Measurements from ENCODE around the gene CA5A. TPM values are rescaled to one million over a fixed set of nuclear protein-coding genes. Genes with fewer than 3 reads are reported as not detected.

Gene CA5A
- total RNA-seq, 1 experiment from 2014 or later: not detected

DNA sequence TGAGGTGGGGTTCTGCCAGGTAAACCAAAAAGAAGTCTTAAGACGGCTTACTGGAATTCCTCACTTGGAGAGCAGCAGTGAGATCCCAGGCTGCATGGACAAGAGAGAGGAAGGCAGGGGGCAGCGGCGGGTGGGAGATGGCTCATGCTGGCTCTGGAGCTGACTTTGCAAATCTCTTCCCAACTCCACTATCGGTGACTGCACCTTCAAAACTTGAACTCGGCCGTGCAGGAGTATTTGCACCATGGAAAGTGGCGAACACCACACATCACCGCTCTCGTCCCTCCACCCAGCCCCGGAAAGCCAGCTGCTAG is 16.7 kb downstream of the CA5A start:
- BruUV-seq (replicated peaks): no TSS peak
- ATAC-seq: no peak
- TF ChIP-seq POLR2AphosphoS5 (IDR thresholded peaks at IDR 0.05; ENCODE audit: low read depth, low read length): no peak
- no peak for TF ChIP-seq CEBPB (IDR thresholded peaks at IDR 0.05; ENCODE audit: low read depth)
- TF ChIP-seq SIN3A (IDR thresholded peaks at IDR 0.05; ENCODE audit: low read depth): no peak
- TF ChIP-seq RAD21 (IDR thresholded peaks at IDR 0.05; ENCODE audit: low read depth): no peak
- no peak for TF ChIP-seq YY1 (IDR thresholded peaks at IDR 0.05; ENCODE audit: extremely low read depth, insufficient replicate concordance, low read depth, low read length)
- no peak for TF ChIP-seq EZH2phosphoT487 (IDR thresholded peaks at IDR 0.05; ENCODE audit: borderline replicate concordance)
- H3K4me2 ChIP-seq (ENCODE audit: low read length): no peak overlapping the region
- no peak overlapping the region for H2AFZ ChIP-seq (ENCODE audit: low read depth, low read length, poor library complexity, severe bottlenecking)
- no peaks in the 10 kb centered on the region for H3K36me3 ChIP-seq (ENCODE audit: control insufficient read depth in 1 of 2, insufficient read depth in 2 of 2, low read length in 2 of 2)
- no peak overlapping the region for H3K4me3 ChIP-seq (replicated peaks in 1 of 2; ENCODE audit: low read depth in 1 of 2, low read length in 2 of 2)
- no peaks in the 10 kb centered on the region for H3K27me3 ChIP-seq (ENCODE audit: insufficient read depth, low read length)
- no peak overlapping the region for H3K9ac ChIP-seq (ENCODE audit: low read length)
- no peaks in the 10 kb centered on the region for H4K20me1 ChIP-seq (ENCODE audit: insufficient read depth)
- no peaks in the 10 kb centered on the region for H3K9me3 ChIP-seq (ENCODE audit: control insufficient read depth in 1 of 2, insufficient read depth in 1 of 2, low read depth in 1 of 2, low read length in 2 of 2)
- H3K4me1 ChIP-seq (ENCODE audit: control insufficient read depth in 1 of 2, insufficient read depth in 2 of 2, low read length in 2 of 2): peaks cover 0 to 6% of the 10 kb centered on the region in 2 experiments; a peak in 1 of 4 replicates
- H3K27ac ChIP-seq (ENCODE audit: low read depth, low read length): no peak overlapping the region
- ChIA-PET CTCF (no interaction called here), RAD21 (ENCODE audit: low non-redundant PET in 1 of 2, low total read pairs in 2 of 2, uncharacterized antibody in 2 of 2, unreplicated experiment in 2 of 2) (no interaction called here), POLR2A (no interaction called here)
- DNase-seq (ENCODE audit: low read depth, low spot score): no peak
- no peaks in the 10 kb centered on the region for H3K9me2 ChIP-seq (ENCODE audit: insufficient read depth)
- H3K79me2 ChIP-seq (ENCODE audit: insufficient read depth, low read length): no peaks in the 10 kb centered on the region
- intact Hi-C loops (cut with micrococcal nuclease): no loop called here

DNA sequence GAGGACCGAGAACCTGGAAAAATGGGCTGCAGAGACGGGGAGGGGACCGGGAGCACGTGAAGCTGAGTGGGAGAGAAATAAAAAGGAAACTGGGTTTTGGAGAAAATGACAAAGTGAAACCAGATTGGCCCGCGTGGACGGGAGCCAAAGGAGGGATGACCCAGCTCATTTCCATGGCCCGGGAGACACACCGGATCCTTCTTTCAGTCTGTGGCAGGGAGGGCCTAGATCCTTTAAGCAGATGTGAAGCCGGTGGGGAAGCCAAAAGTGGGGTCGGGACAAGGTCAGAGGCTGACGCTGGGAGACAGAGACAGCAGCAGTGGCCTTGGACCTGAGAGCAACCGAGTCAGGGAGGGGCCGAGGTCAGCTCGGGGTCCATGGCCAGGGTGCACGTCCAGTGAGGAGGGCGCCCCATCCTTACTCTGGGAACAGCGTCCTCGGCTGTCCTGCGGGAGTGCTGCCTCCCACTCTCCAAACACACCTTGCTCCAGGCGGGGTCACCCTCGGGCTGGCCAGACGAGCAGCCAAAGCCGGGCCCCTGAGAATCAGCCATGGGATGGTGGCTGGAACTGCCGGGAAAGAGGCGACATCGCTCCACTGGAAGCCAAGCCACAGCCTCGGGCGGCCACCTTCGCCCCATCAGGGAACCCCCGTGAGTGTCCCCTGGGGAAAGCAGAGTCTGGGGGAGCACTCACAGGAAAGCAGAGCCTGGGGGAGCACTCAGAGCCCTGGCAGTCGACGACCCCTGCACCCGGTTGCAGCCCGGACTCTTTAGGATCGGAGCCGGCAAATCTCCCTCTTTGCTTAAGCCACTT is 17.3 kb downstream of the CA5A start:
- no peak for TF ChIP-seq YY1 (IDR thresholded peaks at IDR 0.05; ENCODE audit: extremely low read depth, insufficient replicate concordance, low read depth, low read length)
- no peak for TF ChIP-seq POLR2AphosphoS5 (IDR thresholded peaks at IDR 0.05; ENCODE audit: low read depth, low read length)
- no peak for TF ChIP-seq ZNF274 (IDR thresholded peaks at IDR 0.05; ENCODE audit: low read depth, low read length)
- no peak for TF ChIP-seq RAD21 (IDR thresholded peaks at IDR 0.05; ENCODE audit: low read depth)
- TF ChIP-seq ELF1 (IDR thresholded peaks at IDR 0.05; ENCODE audit: borderline replicate concordance, low read depth): no peak
- no peak for TF ChIP-seq CEBPB (IDR thresholded peaks at IDR 0.05; ENCODE audit: low read depth)
- TF ChIP-seq, protein P1, sequence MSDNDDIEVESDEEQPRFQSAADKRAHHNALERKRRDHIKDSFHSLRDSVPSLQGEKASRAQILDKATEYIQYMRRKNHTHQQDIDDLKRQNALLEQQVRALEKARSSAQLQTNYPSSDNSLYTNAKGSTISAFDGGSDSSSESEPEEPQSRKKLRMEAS (IDR thresholded peaks at IDR 0.05): no peak
- no peak for TF ChIP-seq SP1 (IDR thresholded peaks at IDR 0.05; ENCODE audit: low read depth)
- no peak for DNase-seq (ENCODE audit: low read depth, low spot score)
- Histone ChIP-seq H3K27me3 (ENCODE audit: insufficient read depth, low read length) (no peaks in the 10 kb centered on the region), H3K9me2 (ENCODE audit: insufficient read depth) (no peaks in the 10 kb centered on the region), H3K9me3 (ENCODE audit: control insufficient read depth in 1 of 2, insufficient read depth in 1 of 2, low read depth in 1 of 2, low read length in 2 of 2) (no peaks in the 10 kb centered on the region), H3K27ac (ENCODE audit: low read depth, low read length) (no peak overlapping the region), H3K79me2 (ENCODE audit: insufficient read depth, low read length) (no peaks in the 10 kb centered on the region), H3K9ac (ENCODE audit: low read length) (no peak overlapping the region), H3K4me2 (ENCODE audit: low read length) (no peak overlapping the region), H2AFZ (ENCODE audit: low read depth, low read length, poor library complexity, severe bottlenecking) (no peak overlapping the region), H4K20me1 (ENCODE audit: insufficient read depth) (no peaks in the 10 kb centered on the region), H3K4me1 (ENCODE audit: control insufficient read depth in 1 of 2, insufficient read depth in 2 of 2, low read length in 2 of 2) (peaks cover 0 to 6% of the 10 kb centered on the region in 2 experiments; a peak in 1 of 4 replicates), H3K4me3 (replicated peaks in 1 of 2; ENCODE audit: low read depth in 1 of 2, low read length in 2 of 2) (no peak overlapping the region), H3K36me3 (ENCODE audit: control insufficient read depth in 1 of 2, insufficient read depth in 2 of 2, low read length in 2 of 2) (no peaks in the 10 kb centered on the region)
- ATAC-seq: no peak
- CTCF ChIA-PET: no interaction called here
- intact Hi-C loops (cut with micrococcal nuclease): no loop called here
- RAD21 ChIA-PET (ENCODE audit: low non-redundant PET in 1 of 2, low total read pairs in 2 of 2, uncharacterized antibody in 2 of 2, unreplicated experiment in 2 of 2): no interaction called here
- POLR2A ChIA-PET: interaction anchor here (0.7 kb wide), 1 partner anchor 26 kb away, joined by 3 read pairs; no protein-coding TSS in a partner anchor
- no TSS peak for BruUV-seq (replicated peaks)
